Measurements from ENCODE around the gene NCOA3. TPM values are rescaled to one million over a fixed set of nuclear protein-coding genes. Genes with fewer than 3 reads are reported as not detected.

Gene NCOA3
- total RNA-seq, 1 donor: 53.3 TPM

DNA sequence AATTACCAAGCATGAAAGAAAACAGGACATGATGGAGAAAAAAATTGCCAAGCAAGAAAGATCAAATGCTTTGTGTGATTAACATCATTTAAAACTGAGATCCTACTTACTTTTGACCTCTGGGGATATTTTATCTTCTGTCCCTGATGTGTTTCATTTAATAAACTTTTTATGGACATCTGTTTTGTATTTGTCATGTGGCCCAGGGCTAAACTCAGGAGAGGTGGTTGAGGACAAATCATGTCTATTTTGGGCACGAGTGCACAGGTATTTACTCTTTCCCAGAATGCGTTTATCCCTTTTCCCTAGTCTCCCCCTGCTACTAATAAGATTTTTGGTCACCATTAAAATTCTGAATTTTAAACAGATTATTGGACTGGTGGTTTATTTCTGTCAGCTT lies 128.2 kb downstream of the NCOA3 start:
- TF ChIP-seq, protein P1, sequence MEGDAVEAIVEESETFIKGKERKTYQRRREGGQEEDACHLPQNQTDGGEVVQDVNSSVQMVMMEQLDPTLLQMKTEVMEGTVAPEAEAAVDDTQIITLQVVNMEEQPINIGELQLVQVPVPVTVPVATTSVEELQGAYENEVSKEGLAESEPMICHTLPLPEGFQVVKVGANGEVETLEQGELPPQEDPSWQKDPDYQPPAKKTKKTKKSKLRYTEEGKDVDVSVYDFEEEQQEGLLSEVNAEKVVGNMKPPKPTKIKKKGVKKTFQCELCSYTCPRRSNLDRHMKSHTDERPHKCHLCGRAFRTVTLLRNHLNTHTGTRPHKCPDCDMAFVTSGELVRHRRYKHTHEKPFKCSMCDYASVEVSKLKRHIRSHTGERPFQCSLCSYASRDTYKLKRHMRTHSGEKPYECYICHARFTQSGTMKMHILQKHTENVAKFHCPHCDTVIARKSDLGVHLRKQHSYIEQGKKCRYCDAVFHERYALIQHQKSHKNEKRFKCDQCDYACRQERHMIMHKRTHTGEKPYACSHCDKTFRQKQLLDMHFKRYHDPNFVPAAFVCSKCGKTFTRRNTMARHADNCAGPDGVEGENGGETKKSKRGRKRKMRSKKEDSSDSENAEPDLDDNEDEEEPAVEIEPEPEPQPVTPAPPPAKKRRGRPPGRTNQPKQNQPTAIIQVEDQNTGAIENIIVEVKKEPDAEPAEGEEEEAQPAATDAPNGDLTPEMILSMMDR (IDR thresholded peaks at IDR 0.05; ENCODE audit: insufficient read depth, low read length): no peak
- DNase-seq (ENCODE audit: low read depth): no peak
- H3K4me3 ChIP-seq (ENCODE audit: low read depth, low read length): no peak overlapping the region

DNA sequence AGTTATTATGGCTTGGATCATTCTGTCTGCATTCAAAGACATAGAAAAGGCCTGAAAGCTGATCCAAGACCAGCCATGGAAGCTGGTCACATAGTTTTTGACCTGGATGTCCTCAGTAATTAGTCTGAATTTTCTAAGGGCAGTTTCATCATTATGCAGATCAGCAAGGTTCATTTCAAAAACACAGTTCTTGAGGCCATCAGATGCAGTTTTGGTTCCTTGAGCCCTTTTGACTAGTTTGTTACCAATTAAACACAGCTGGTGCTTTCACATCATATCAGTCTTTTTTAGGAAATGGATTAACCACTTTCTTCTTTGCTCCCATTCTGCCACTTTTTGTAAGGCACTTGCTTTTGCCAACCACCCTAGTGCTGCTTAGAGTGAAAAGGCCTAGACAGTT lies 129.4 kb downstream of the NCOA3 start:
- DNase-seq (ENCODE audit: low read depth): no peak
- TF ChIP-seq, protein P1 (IDR thresholded peaks at IDR 0.05; ENCODE audit: insufficient read depth, low read length): no peak
- no peak overlapping the region for H3K4me3 ChIP-seq (ENCODE audit: low read depth, low read length)

DNA sequence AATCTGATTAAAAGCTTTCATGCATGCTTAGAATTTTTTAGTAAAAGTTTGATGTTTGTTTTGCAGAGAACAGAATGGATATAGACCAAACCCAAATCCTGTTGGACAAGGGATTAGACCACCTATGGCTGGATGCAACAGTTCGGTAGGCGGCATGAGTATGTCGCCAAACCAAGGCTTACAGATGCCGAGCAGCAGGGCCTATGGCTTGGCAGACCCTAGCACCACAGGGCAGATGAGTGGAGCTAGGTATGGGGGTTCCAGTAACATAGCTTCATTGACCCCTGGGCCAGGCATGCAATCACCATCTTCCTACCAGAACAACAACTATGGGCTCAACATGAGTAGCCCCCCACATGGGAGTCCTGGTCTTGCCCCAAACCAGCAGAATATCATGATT lies 133.6 kb downstream of the NCOA3 start:
- DNase-seq (ENCODE audit: low read depth): no peak
- TF ChIP-seq, protein P1 (IDR thresholded peaks at IDR 0.05; ENCODE audit: insufficient read depth, low read length): no peak
- no peak overlapping the region for H3K4me3 ChIP-seq (ENCODE audit: low read depth, low read length)

DNA sequence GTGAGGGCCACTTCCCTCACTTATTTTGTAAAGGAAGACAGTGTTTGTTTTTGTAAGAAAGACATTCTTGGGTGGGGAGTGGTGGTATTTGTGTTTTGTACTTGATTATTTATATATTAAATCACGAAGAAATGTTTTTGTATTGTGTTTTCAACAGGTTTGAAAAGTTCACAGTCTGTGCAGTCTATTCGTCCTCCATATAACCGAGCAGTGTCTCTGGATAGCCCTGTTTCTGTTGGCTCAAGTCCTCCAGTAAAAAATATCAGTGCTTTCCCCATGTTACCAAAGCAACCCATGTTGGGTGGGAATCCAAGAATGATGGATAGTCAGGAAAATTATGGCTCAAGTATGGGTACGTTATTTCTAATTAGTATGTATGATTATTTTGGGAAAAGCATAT lies 137.2 kb downstream of the NCOA3 start:
- H3K4me3 ChIP-seq (ENCODE audit: low read depth, low read length): no peak overlapping the region
- no peak for DNase-seq (ENCODE audit: low read depth)
- TF ChIP-seq, protein P1 (IDR thresholded peaks at IDR 0.05; ENCODE audit: insufficient read depth, low read length): no peak

DNA sequence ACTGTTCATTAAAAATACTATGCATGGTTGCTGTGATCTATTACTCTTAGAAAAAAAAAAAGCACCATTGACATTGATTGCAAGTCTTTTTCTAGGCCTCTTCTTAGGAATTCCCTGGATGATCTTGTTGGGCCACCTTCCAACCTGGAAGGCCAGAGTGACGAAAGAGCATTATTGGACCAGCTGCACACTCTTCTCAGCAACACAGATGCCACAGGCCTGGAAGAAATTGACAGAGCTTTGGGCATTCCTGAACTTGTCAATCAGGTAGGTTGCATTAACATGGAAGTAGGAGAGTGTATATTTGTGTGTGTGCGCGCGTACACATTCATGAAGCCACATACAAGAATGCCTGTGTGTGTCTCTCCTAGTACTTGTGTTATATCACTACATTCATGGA lies 140.4 kb downstream of the NCOA3 start:
- no peak for DNase-seq (ENCODE audit: low read depth)
- TF ChIP-seq, protein P1 (IDR thresholded peaks at IDR 0.05; ENCODE audit: insufficient read depth, low read length): no peak
- no peak overlapping the region for H3K4me3 ChIP-seq (ENCODE audit: low read depth, low read length)

DNA sequence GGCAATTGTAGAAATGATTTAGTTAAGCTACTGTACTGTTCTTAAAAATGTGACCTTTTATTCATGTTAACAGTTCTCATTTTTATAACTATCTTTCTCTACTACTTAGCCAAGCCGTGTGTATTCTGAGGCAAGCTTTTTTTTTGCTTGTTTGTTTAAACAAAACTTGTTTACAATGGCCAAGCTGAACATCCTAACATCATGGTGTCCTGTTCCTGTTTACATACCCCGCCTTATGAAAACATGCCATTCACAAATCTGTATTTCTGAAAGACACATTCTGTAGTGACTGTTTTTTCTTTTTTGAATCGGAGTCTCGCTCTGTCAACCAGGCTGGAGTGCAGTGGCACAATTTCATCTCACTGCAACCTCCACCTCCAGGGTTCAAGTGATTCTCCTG lies 140.9 kb downstream of the NCOA3 start:
- no peak overlapping the region for H3K4me3 ChIP-seq (ENCODE audit: low read depth, low read length)
- TF ChIP-seq, protein P1 (IDR thresholded peaks at IDR 0.05; ENCODE audit: insufficient read depth, low read length): no peak
- no peak for DNase-seq (ENCODE audit: low read depth)

DNA sequence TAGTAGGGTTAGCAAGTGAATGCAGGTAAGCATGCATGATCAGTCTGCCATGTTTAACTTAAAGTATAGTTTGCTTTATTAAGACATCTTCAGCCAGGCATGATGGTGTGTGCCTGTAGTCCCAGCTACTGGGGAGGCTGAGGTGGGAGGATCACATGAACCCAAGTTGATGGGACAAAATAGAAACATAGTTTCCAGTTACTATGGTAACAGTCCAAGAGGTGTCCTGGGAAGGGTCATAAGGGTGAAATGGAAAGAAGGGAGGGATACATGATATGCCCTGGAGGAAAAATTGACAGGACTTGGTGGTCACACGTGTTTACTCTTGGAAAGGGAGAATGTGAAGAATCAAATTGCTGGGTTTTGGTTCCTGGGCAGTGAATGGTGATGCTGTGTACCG lies 143.9 kb downstream of the NCOA3 start:
- H3K4me3 ChIP-seq (ENCODE audit: low read depth, low read length): no peak overlapping the region
- TF ChIP-seq, protein P1 (IDR thresholded peaks at IDR 0.05; ENCODE audit: insufficient read depth, low read length): no peak
- DNase-seq (ENCODE audit: low read depth): no peak

Data from fibroblast of the aortic adventitia (primary cell).